Neural cell (in vitro differentiated cells): ENCODE results near the gene MAPK4. TPM values are rescaled to one million over a fixed set of nuclear protein-coding genes. Genes with fewer than 3 reads are reported as not detected.
A peak's percentile ranks its signal among the peaks of the same experiment; 100 is the strongest.

Experiments
- H2AFZ ChIP-seq: fragments of 200-600, 300-800 bp; sonication (generic), shearing (Covaris generic); 2 replicates; pipeline ENCODE4 v1.6.0; 2014; ENCODE audit warnings: low read depth, mild to moderate bottlenecking, antibody characterized with exemption, low read length, moderate library complexity
- H3F3A ChIP-seq: fragments of 200-600 bp; shearing (Covaris generic); 2 replicates; pipeline ENCODE4 v1.6.1; 2016; ENCODE audit warnings: mild to moderate bottlenecking, moderate library complexity, mixed read lengths, antibody characterized with exemption, low read length; ENCODE audit not compliant: insufficient read depth, poor library complexity, severe bottlenecking
- H3K27ac ChIP-seq: fragments of 200-600, 300-800 bp; sonication (generic), shearing (Covaris generic); 2 replicates; pipeline ENCODE4 v1.5.1; 2014; ENCODE audit warnings: mild to moderate bottlenecking, low read length, moderate library complexity
- H3K27me3 ChIP-seq: fragments of 300-800, 200-600 bp; sonication (generic), shearing (Covaris generic); 2 replicates; pipeline ENCODE4 v1.6.0; 2014; ENCODE audit warnings: mild to moderate bottlenecking, low read depth, low read length, moderate library complexity; ENCODE audit not compliant: insufficient read depth
- H3K36me3 ChIP-seq: fragments of 300-800, 200-600 bp; sonication (generic), shearing (Covaris generic); 2 replicates; pipeline ENCODE4 v1.5.1; 2014; ENCODE audit warnings: mild to moderate bottlenecking, antibody characterized with exemption, low read length, moderate library complexity; ENCODE audit not compliant: insufficient read depth
- H3K4me2 ChIP-seq: fragments of 300-800, 200-600 bp; sonication (generic), shearing (Covaris generic); 2 replicates; pipeline ENCODE4 v1.6.0; 2014; ENCODE audit warnings: mild to moderate bottlenecking, low read length
- H3K4me3 ChIP-seq: fragments of 300-800, 200-600 bp; sonication (generic), shearing (Covaris generic); 2 replicates; pipeline ENCODE4 v1.5.1; 2014; ENCODE audit warnings: mild to moderate bottlenecking, low read length, moderate library complexity
- H3K79me2 ChIP-seq: fragments of 200-600 bp; shearing (Covaris generic); replicated peaks from 2 replicates; pipeline ENCODE4 v1.6.0; 2014; ENCODE audit warnings: mild to moderate bottlenecking, low read length, moderate library complexity; ENCODE audit not compliant: insufficient read depth
- H3K9ac ChIP-seq: fragments of 300-800, 200-600 bp; sonication (generic), shearing (Covaris generic); 2 replicates; pipeline ENCODE4 v1.6.1; 2016; ENCODE audit warnings: mild to moderate bottlenecking, low read length, mixed read lengths
- H3K9me2 ChIP-seq: fragments of 200-600 bp; shearing (Covaris generic); 2 replicates; pipeline ENCODE4 v1.6.1; 2016; ENCODE audit warnings: mild to moderate bottlenecking, low read length, mixed read lengths; ENCODE audit not compliant: insufficient read depth
- H3K9me3 ChIP-seq: fragments of 200-600, 300-800 bp; sonication (generic), shearing (Covaris generic); 2 replicates; pipeline ENCODE4 v1.6.1; 2016; ENCODE audit warnings: mild to moderate bottlenecking, mixed run types, low read length, moderate library complexity, mixed read lengths
- H4K20me1 ChIP-seq: fragments of 200-600 bp; shearing (Covaris generic); 2 replicates; pipeline ENCODE4 v1.6.1; 2016; ENCODE audit warnings: mild to moderate bottlenecking, mixed run types; ENCODE audit not compliant: insufficient read depth
- CTCF ChIP-seq: fragments of 450-650 bp; IDR thresholded peaks from 2 replicates; pipeline ENCODE4 v1.5.1; 2014; ENCODE audit warnings: antibody characterized with exemption, mild to moderate bottlenecking, moderate library complexity; ENCODE audit not compliant: poor library complexity, severe bottlenecking
- EP300 ChIP-seq: fragments of 450-650 bp; conservative IDR thresholded peaks from 2 replicates; pipeline ENCODE4 v1.6.1; 2014; ENCODE audit warnings: antibody characterized with exemption, mild to moderate bottlenecking, moderate library complexity; ENCODE audit not compliant: poor library complexity, severe bottlenecking
- EZH2 ChIP-seq: fragments of 200-600, 300-800 bp; shearing (Covaris generic), sonication (generic); IDR thresholded peaks from 2 replicates; pipeline ENCODE4 v1.6.1; 2014; ENCODE audit warnings: antibody characterized with exemption, low read length, borderline replicate concordance, mild to moderate bottlenecking; ENCODE audit not compliant: insufficient read depth, poor library complexity, severe bottlenecking
- MXI1 ChIP-seq: fragments of 450-650 bp; conservative IDR thresholded peaks from 2 replicates; pipeline ENCODE4 v1.6.1; 2014; ENCODE audit warnings: antibody characterized with exemption, mild to moderate bottlenecking; ENCODE audit not compliant: poor library complexity, severe bottlenecking
- POLR2AphosphoS5 ChIP-seq: IDR thresholded peaks from 2 replicates; pipeline ENCODE4 v1.6.1; 2012
- RAD21 ChIP-seq: fragments of 450-650 bp; conservative IDR thresholded peaks from 2 replicates; pipeline ENCODE4 v1.6.1; 2014; ENCODE audit warnings: antibody characterized with exemption, mild to moderate bottlenecking, moderate library complexity
- REST ChIP-seq: IDR thresholded peaks from 2 replicates; pipeline ENCODE4 v1.6.1; 2012; ENCODE audit warnings: borderline replicate concordance
- SMC3 ChIP-seq: fragments of 450-650 bp; conservative IDR thresholded peaks from 2 replicates; pipeline ENCODE4 v1.6.1; 2014; ENCODE audit warnings: antibody characterized with exemption, mild to moderate bottlenecking, moderate library complexity; ENCODE audit not compliant: poor library complexity
- TAF1 ChIP-seq: IDR thresholded peaks from 2 replicates; pipeline ENCODE4 v1.6.1; 2012; ENCODE audit warnings: low read depth
- polyA plus RNA-seq: library from polyadenylated mRNA; depleted of rRNA; stranded (reverse); fragments of >200 nt; gene quantifications from 2 replicates; pipeline ENCODE4 v1.2.3, GENCODE V29; 2014

Gene MAPK4
- polyA plus RNA-seq, 1 donor from 2014 or later = 12.7 TPM

- peaks cover 5% of the 10 kb centered on the region for H3F3A ChIP-seq
- no peak for TF ChIP-seq EP300
- TF ChIP-seq RAD21 = no peak
- no peak for TF ChIP-seq SMC3
- TF ChIP-seq TAF1 = no peak
- TF ChIP-seq EZH2 = no peak
- no peak for TF ChIP-seq POLR2AphosphoS5
- H3K27me3 ChIP-seq = no peaks in the 10 kb centered on the region
- H3K9me2 ChIP-seq = no peaks in the 10 kb centered on the region
- no peaks in the 10 kb centered on the region for H3K9me3 ChIP-seq
- H4K20me1 ChIP-seq = no peaks in the 10 kb centered on the region
- no peaks in the 10 kb centered on the region for H3K79me2 ChIP-seq
- no peak overlapping the region for H3K9ac ChIP-seq
- no peak overlapping the region for H3K4me2 ChIP-seq
- H3K36me3 ChIP-seq = no peaks in the 10 kb centered on the region
- no peak overlapping the region for H2AFZ ChIP-seq
- H3K27ac ChIP-seq = no peak overlapping the region
- H3K4me3 ChIP-seq = no peak overlapping the region
Measured at GRCh38 chr18:50724751-50725151, 164.9 kb downstream of the MAPK4 start.

GRCh38 chr18:50726960-50727589 is 167.2 kb downstream of the MAPK4 start:
- H3K27ac ChIP-seq = no peak overlapping the region
- H4K20me1 ChIP-seq = no peaks in the 10 kb centered on the region
- no peaks in the 10 kb centered on the region for H3K36me3 ChIP-seq
- H3K27me3 ChIP-seq = no peaks in the 10 kb centered on the region
- no peaks in the 10 kb centered on the region for H3K79me2 ChIP-seq
- H3K4me3 ChIP-seq = peak overlapping the region; percentile 41
- no peak overlapping the region for H3K4me2 ChIP-seq
- H3F3A ChIP-seq = peaks cover 5% of the 10 kb centered on the region
- no peaks in the 10 kb centered on the region for H3K9me2 ChIP-seq
- H3K9ac ChIP-seq = no peak overlapping the region
- TF ChIP-seq SMC3 (no peak), EP300 (peak; percentile 62)
- no peaks in the 10 kb centered on the region for H3K9me3 ChIP-seq
- H2AFZ ChIP-seq = no peak overlapping the region

- Histone ChIP-seq H3K36me3 (no peaks in the 10 kb centered on the region), H3K27ac (no peak overlapping the region), H3K27me3 (no peaks in the 10 kb centered on the region), H3K9me2 (no peaks in the 10 kb centered on the region), H2AFZ (no peak overlapping the region), H3K9me3 (no peaks in the 10 kb centered on the region), H3K4me2 (no peak overlapping the region), H3K4me3 (peak overlapping the region; percentile 41), H4K20me1 (no peaks in the 10 kb centered on the region), H3K79me2 (no peaks in the 10 kb centered on the region), H3K9ac (no peak overlapping the region), H3F3A (peaks cover 5% of the 10 kb centered on the region)
- TF ChIP-seq POLR2AphosphoS5 (no peak), MXI1 (no peak), EP300 (no peak), EZH2 (no peak), REST (no peak), TAF1 (no peak), SMC3 (no peak), CTCF (no peak), RAD21 (no peak)
Measured at GRCh38 chr18:50727721-50728471, 168.0 kb downstream of the MAPK4 start.
